Stomach (tissue), 9 donors: ENCODE data around the gene SERPINF2. TPM values are rescaled to one million over a fixed set of nuclear protein-coding genes. Genes with fewer than 3 reads are reported as not detected.

Experiments
- DNase-seq, 2 donors: peaks; one replicate each; pipeline versions ENCODE4 v3.0.0 to v3.0.0-alpha.2; 2013 to 2019
- H3K27ac ChIP-seq, 5 donors: fragments of 200-600 bp in 4 of 5; sonication (generic) in 4 of 5; one replicate each; pipeline ENCODE4 v1.5.1; 2013 to 2019; ENCODE audit warnings: mild to moderate bottlenecking in 1 of 5, moderate library complexity in 1 of 5
- H3K27me3 ChIP-seq, 3 donors: fragments of 200-600 bp; sonication (generic); one replicate each; pipeline ENCODE4 v1.5.1; 2017 to 2019; ENCODE audit warnings: mixed run types in 1 of 3
- H3K36me3 ChIP-seq, 4 donors: fragments of 200-600 bp; sonication (generic); 1 replicate in 3 of 4; 2 replicates in 1 of 4; pipeline ENCODE4 v1.5.1; 2016 to 2019
- H3K4me1 ChIP-seq, 4 donors: fragments of 200-600 bp; sonication (generic); one replicate each; pipeline ENCODE4 v1.5.1; 2016 to 2019
- H3K4me3 ChIP-seq, 4 donors: fragments of 200-600 bp; sonication (generic) in 3 of 4; one replicate each; pipeline ENCODE4 v1.5.1; 2016 to 2019; ENCODE audit warnings: mild to moderate bottlenecking in 1 of 4
- H3K9me3 ChIP-seq, 4 donors: fragments of 200-600 bp; sonication (generic); one replicate each; pipeline ENCODE4 v1.5.1; 2016 to 2019
- CTCF ChIP-seq, 7 experiments: fragments of 450-650 bp in 4 of 7; fragments of 200-600 bp in 3 of 7; sonication (generic) in 3 of 7; IDR thresholded peaks; one replicate each; pipeline ENCODE4 v1.5.1; 2016 to 2019; ENCODE audit warnings: antibody characterized with exemption in 7 of 7, control low read depth in 2 of 7, mild to moderate bottlenecking in 1 of 7
- EP300 ChIP-seq: sonication (generic); formaldehyde crosslinking; IDR thresholded peaks from one replicate; pipeline ENCODE4 v1.6.1; 2017; ENCODE audit warnings: antibody characterized with exemption
- POLR2A ChIP-seq, 4 donors: fragments of 450-650 bp; IDR thresholded peaks; one replicate each; pipeline ENCODE4 v1.6.1; 2016; ENCODE audit warnings: antibody characterized with exemption in 4 of 4, control low read depth in 2 of 4, mild to moderate bottlenecking in 1 of 4, moderate library complexity in 1 of 4
- POLR2AphosphoS5 ChIP-seq, 3 donors: sonication (generic); formaldehyde crosslinking; IDR thresholded peaks; one replicate each; pipeline ENCODE4 v1.6.1; 2016; ENCODE audit warnings: antibody characterized with exemption in 3 of 3
- WGBS, 5 donors: extraction: QIAGEN DNeasy Blood & Tissue Kit in 3 of 5; methylation state at CpG; one replicate each; pipeline versions ENCODE4 v1.1.5 to v1.1.7; 2013 to 2018; 5-methylcytosine and 5-hydroxymethylcytosine counted together
- intact Hi-C: fragments of 100-400 bp; cut with DNase I; formaldehyde crosslinking; loops from one replicate; pipeline ENCODE4 v1.15.1; 2023; ENCODE audit warnings: low total_unique reads
- polyA plus RNA-seq, 3 donors: library from polyadenylated mRNA; stranded (reverse); fragments of 200-250 nt; gene quantifications; one replicate each; pipeline ENCODE4 v1.2.3, GENCODE V29; 2013
- total RNA-seq, 5 donors: library from RNA; depleted of rRNA; stranded (reverse); fragments of >200 nt; gene quantifications; one replicate each; pipeline versions ENCODE4 v1.1.0 to v1.2.3, GENCODE V29; 2014 to 2016
- donor health status: healthy with polysubstance abuse.
- donor health status: Bipolar disorder and iron deficiency.
- donor health status: healthy.

Gene SERPINF2
- total and polyA plus RNA-seq, 8 donors, result 0.45 to 5.2 (median 1.3) TPM

GRCh38 chr17:1754430-1755112, 11.9 kb downstream of the SERPINF2 start:
- 49 to 67% (median 57%) methylated on average over 19 to 25 of the region's 25 CpGs for WGBS, 5 donors
- intact Hi-C loops, result no loop called here
- Histone ChIP-seq H3K27ac (no peak overlapping the region), H3K36me3 (no peaks in the 10 kb centered on the region), H3K9me3 (no peaks in the 10 kb centered on the region), H3K4me1 (peaks cover 0 to 20% (median 9%) of the 10 kb centered on the region in 4 donors), H3K4me3 (no peak overlapping the region), H3K27me3 (no peaks in the 10 kb centered on the region)
- TF ChIP-seq CTCF (IDR thresholded peaks at IDR 0.05) (no peak), EP300 (no peak), POLR2A (IDR thresholded peaks at IDR 0.05) (no peak), POLR2AphosphoS5 (IDR thresholded peaks at IDR 0.05) (no peak)
- peak in 1 of 2 donors; percentile 11 for DNase-seq

- Histone ChIP-seq H3K27ac (no peak overlapping the region), H3K4me1 (peaks cover 0 to 20% (median 9%) of the 10 kb centered on the region in 4 donors), H3K36me3 (no peaks in the 10 kb centered on the region), H3K4me3 (no peak overlapping the region), H3K27me3 (no peaks in the 10 kb centered on the region), H3K9me3 (no peaks in the 10 kb centered on the region)
- TF ChIP-seq POLR2AphosphoS5 (IDR thresholded peaks at IDR 0.05), result no peak
- WGBS, 5 donors, result 64 to 72% (median 68%) methylated on average over 17 to 20 of the region's 20 CpGs
- DNase-seq, result peak in 1 of 2 donors; percentile 13
- intact Hi-C loops, result no loop called here
These were observed 12.7 kb downstream of the SERPINF2 start for GRCh38 chr17:1755252-1755826.

GRCh38 chr17:1755827-1756262, 13.2 kb downstream of the SERPINF2 start:
- Histone ChIP-seq H3K4me1 (peaks cover 0 to 16% (median 8%) of the 10 kb centered on the region in 4 donors), H3K27ac (no peak overlapping the region), H3K27me3 (no peaks in the 10 kb centered on the region), H3K4me3 (no peak overlapping the region), H3K9me3 (no peaks in the 10 kb centered on the region), H3K36me3 (no peaks in the 10 kb centered on the region)
- TF ChIP-seq EP300, result no peak
- no peak for TF ChIP-seq POLR2AphosphoS5 (IDR thresholded peaks at IDR 0.05)
- no peak for TF ChIP-seq POLR2A (IDR thresholded peaks at IDR 0.05)
- TF ChIP-seq CTCF (IDR thresholded peaks at IDR 0.05), result no peak
- DNase-seq, result peak in 1 of 2 donors; percentile 12
- intact Hi-C loops, result no loop called here
- WGBS, 5 donors, result 61 to 83% (median 77%) methylated on average over 17 of the region's 17 CpGs

- Histone ChIP-seq H3K27me3 (no peaks in the 10 kb centered on the region), H3K9me3 (no peaks in the 10 kb centered on the region), H3K4me3 (no peak overlapping the region), H3K36me3 (no peaks in the 10 kb centered on the region), H3K4me1 (peaks cover 10 to 18% (median 11%) of the 10 kb centered on the region in 4 donors), H3K27ac (no peak overlapping the region)
- 77 to 85% (median 81%) methylated on average over 15 of the region's 15 CpGs for WGBS, 5 donors
- no peak for DNase-seq
- intact Hi-C loops, result no loop called here
- no peak for TF ChIP-seq POLR2AphosphoS5 (IDR thresholded peaks at IDR 0.05)
- no peak for TF ChIP-seq CTCF (IDR thresholded peaks at IDR 0.05)
- TF ChIP-seq EP300, result no peak
- TF ChIP-seq POLR2A (IDR thresholded peaks at IDR 0.05), result no peak
These were observed 16.1 kb downstream of the SERPINF2 start for GRCh38 chr17:1758807-1759206.

- Histone ChIP-seq H3K36me3 (no peaks in the 10 kb centered on the region), H3K4me3 (no peak overlapping the region), H3K4me1 (peaks cover 17 to 25% (median 19%) of the 10 kb centered on the region in 4 donors), H3K27ac (no peak overlapping the region), H3K27me3 (no peaks in the 10 kb centered on the region), H3K9me3 (no peaks in the 10 kb centered on the region)
- intact Hi-C loops, result no loop called here
- 78 to 86% (median 84%) methylated on average over 5 of the region's 5 CpGs for WGBS, 5 donors
- TF ChIP-seq CTCF (IDR thresholded peaks at IDR 0.05) (no peak), EP300 (no peak), POLR2AphosphoS5 (IDR thresholded peaks at IDR 0.05) (no peak), POLR2A (IDR thresholded peaks at IDR 0.05) (no peak)
- DNase-seq, result no peak
These were observed 16.9 kb downstream of the SERPINF2 start for GRCh38 chr17:1759529-1759928.
